Upper lobe of right lung (tissue), 1 donor: Measurements from ENCODE around the gene CAMKK1. TPM values are rescaled to one million over a fixed set of nuclear protein-coding genes. Genes with fewer than 3 reads are reported as not detected.

Experiments
- ATAC-seq: fragments of 200-7000 bp; cut with Tn5 transposase; one replicate; pipeline ENCODE4 v1.9.1; 2020; ENCODE audit warnings: mild to moderate bottlenecking, moderate library complexity
- DNase-seq: peaks from one replicate; pipeline ENCODE4 v3.0.0-alpha.2; 2020
- H3K27ac ChIP-seq: fragments of 200-600 bp; one replicate; pipeline ENCODE4 v1.8.0; 2022
- H3K27me3 ChIP-seq: fragments of 200-600 bp; one replicate; pipeline ENCODE4 v1.8.0; 2022; ENCODE audit warnings: mild to moderate bottlenecking
- H3K36me3 ChIP-seq: fragments of 200-600 bp; one replicate; pipeline ENCODE4 v1.8.0; 2022
- H3K4me1 ChIP-seq: fragments of 200-600 bp; one replicate; pipeline ENCODE4 v1.8.0; 2022
- H3K4me3 ChIP-seq: fragments of 200-600 bp; one replicate; pipeline ENCODE4 v1.8.0; 2022; ENCODE audit warnings: mild to moderate bottlenecking
- H3K9me3 ChIP-seq: fragments of 200-600 bp; one replicate; pipeline ENCODE4 v1.8.0; 2022
- CTCF ChIP-seq: fragments of 200-600 bp; IDR thresholded peaks from one replicate; pipeline ENCODE4 v1.8.0; 2022; ENCODE audit warnings: antibody characterized with exemption
- intact Hi-C: fragments of 100-400 bp; cut with DNase I; formaldehyde crosslinking; loops from one replicate; pipeline ENCODE4 v1.11.0; 2022
- total RNA-seq: library from RNA; stranded (reverse); fragmentation: NEBNext Ultra II Directional; extraction: Animal tissue kit (Norgen Biotek cat#: 25700); gene quantifications from one replicate; pipeline ENCODE4 v1.2.1, GENCODE V29; 2021
- donor health status: DM: no; HTN: yes; CAD: no; lungs with severe emphysema.

Gene CAMKK1
- total RNA-seq, 1 donor from 2014 or later, result 10.1 TPM

GRCh38 chr17:3890082-3890877 is 2.6 kb downstream of the CAMKK1 start:
- Histone ChIP-seq H3K27me3 (no peaks in the 10 kb centered on the region), H3K4me3 (no peak overlapping the region), H3K36me3 (peaks cover under 1% of the 10 kb centered on the region), H3K9me3 (no peaks in the 10 kb centered on the region), H3K4me1 (peaks cover 67% of the 10 kb centered on the region), H3K27ac (no peak overlapping the region)
- intact Hi-C loops, result no loop called here
- ATAC-seq (no peak), DNase-seq (peak; percentile 81)
- no peak for TF ChIP-seq CTCF

DNA sequence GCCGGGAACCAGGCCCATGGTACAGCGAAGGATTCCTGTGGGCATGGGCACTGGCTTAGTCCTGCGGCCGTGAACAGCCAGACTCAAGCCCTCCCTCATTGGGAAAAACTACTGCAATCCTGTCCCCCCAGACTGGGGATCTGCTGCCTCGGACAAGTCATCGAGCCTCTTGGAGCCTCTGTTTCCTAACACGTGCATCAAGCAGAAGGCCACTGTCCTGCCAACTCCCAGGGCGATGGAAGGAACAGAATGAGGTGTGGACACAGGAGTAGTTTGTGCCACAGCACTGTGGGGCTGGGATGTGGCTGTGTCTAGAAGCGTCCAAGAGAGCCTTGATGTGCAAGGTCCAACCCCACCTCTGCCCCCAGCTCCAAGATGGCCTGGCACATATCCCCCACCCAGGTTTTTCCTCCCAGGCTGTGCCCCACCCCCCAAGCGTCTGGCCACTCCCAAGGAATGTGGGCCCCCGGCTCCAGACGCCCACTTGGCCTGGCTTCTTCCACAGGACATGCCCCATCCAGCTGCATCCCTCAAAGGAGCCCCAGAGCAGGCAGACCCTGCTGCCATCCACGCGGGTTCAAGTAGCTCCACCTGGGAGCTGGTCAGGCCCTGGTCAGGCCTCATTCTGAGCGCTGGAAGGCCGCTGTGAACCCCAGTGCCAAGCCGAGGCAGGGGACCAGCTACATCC is 3.4 kb downstream of the CAMKK1 start:
- intact Hi-C loops, result no loop called here
- DNase-seq, result no peak
- no peaks in the 10 kb centered on the region for H3K27me3 ChIP-seq
- H3K4me3 ChIP-seq, result no peak overlapping the region
- no peaks in the 10 kb centered on the region for H3K9me3 ChIP-seq
- peaks cover 8% of the 10 kb centered on the region for H3K36me3 ChIP-seq
- peaks cover 61% of the 10 kb centered on the region for H3K4me1 ChIP-seq
- ATAC-seq, result no peak
- H3K27ac ChIP-seq, result no peak overlapping the region
- TF ChIP-seq CTCF, result no peak

GRCh38 chr17:3888343-3889171 is 4.3 kb downstream of the CAMKK1 start:
- peaks cover 51% of the 10 kb centered on the region for H3K4me1 ChIP-seq
- ATAC-seq (no peak), DNase-seq (no peak)
- no peaks in the 10 kb centered on the region for H3K27me3 ChIP-seq
- TF ChIP-seq CTCF, result no peak
- no peaks in the 10 kb centered on the region for H3K9me3 ChIP-seq
- peaks cover 17% of the 10 kb centered on the region for H3K36me3 ChIP-seq
- H3K4me3 ChIP-seq, result no peak overlapping the region
- peak overlapping the region; percentile 63 for H3K27ac ChIP-seq
- intact Hi-C loops, result no loop called here

GRCh38 chr17:3887804-3888203 is 5.0 kb downstream of the CAMKK1 start:
- intact Hi-C loops, result no loop called here
- peaks cover 17% of the 10 kb centered on the region for H3K36me3 ChIP-seq
- TF ChIP-seq CTCF, result no peak
- no peak for DNase-seq
- no peaks in the 10 kb centered on the region for H3K27me3 ChIP-seq
- peaks cover 49% of the 10 kb centered on the region for H3K4me1 ChIP-seq
- H3K4me3 ChIP-seq, result no peak overlapping the region
- H3K9me3 ChIP-seq, result no peaks in the 10 kb centered on the region
- peak overlapping the region; percentile 63 for H3K27ac ChIP-seq
- no peak for ATAC-seq

- no peak for TF ChIP-seq CTCF
- Histone ChIP-seq H3K27me3 (no peaks in the 10 kb centered on the region), H3K4me1 (peaks cover 49% of the 10 kb centered on the region), H3K9me3 (no peaks in the 10 kb centered on the region), H3K36me3 (peaks cover 17% of the 10 kb centered on the region), H3K27ac (peak overlapping the region; percentile 63), H3K4me3 (no peak overlapping the region)
- ATAC-seq (no peak), DNase-seq (no peak)
- intact Hi-C loops, result no loop called here
These were observed 5.5 kb downstream of the CAMKK1 start for GRCh38 chr17:3887394-3887793.
